BJ (cell line): ENCODE data around the gene HEPACAM. TPM values are rescaled to one million over a fixed set of nuclear protein-coding genes. Genes with fewer than 3 reads are reported as not detected.

Experiments
- CTCF ChIA-PET: fragments of 350-600 bp; formaldehyde crosslinking; extraction: SDS; loops from one replicate; lab custom pipeline; 2021; ENCODE audit warnings: antibody characterized with exemption, inconsistent platforms; lab: Yijun Ruan, JAX
- POLR2A ChIA-PET: fragments of 300-600 bp; sonication (Branson Sonifier 250); formaldehyde crosslinking; extraction: SDS; loops from one replicate; lab custom pipeline; 2021; ENCODE audit warnings: antibody characterized with exemption; lab: Charles Lee
- DNase-seq: peaks from one replicate; pipeline ENCODE4 v3.0.0-alpha.2; 2011; ENCODE audit warnings: low read depth
- H3K27me3 ChIP-seq: 2 replicates; pipeline ENCODE4 v1.6.0; 2011; ENCODE audit warnings: low read length; ENCODE audit not compliant: control insufficient read depth, insufficient read depth
- H3K36me3 ChIP-seq: 2 replicates; pipeline ENCODE4 v1.5.1; 2011; ENCODE audit warnings: low read length; ENCODE audit not compliant: control insufficient read depth, insufficient read depth
- H3K4me3 ChIP-seq: 2 replicates; pipeline ENCODE4 v1.5.1; 2011; ENCODE audit warnings: low read depth, mild to moderate bottlenecking, control low read depth, low read length
- CTCF ChIP-seq: IDR thresholded peaks from 2 replicates; pipeline ENCODE4 v1.5.1; 2011; ENCODE audit warnings: low read depth, mild to moderate bottlenecking, control low read depth, inconsistent platforms, low read length, moderate library complexity; ENCODE audit not compliant: insufficient read depth
- polyA plus RNA-seq: library from polyadenylated mRNA; depleted of rRNA; stranded (reverse); fragments of >200 nt; gene quantifications from 2 replicates; pipeline ENCODE4 v1.2.3, GENCODE V29; 2011

Gene HEPACAM
- polyA plus RNA-seq, 1 experiment = 0.06 TPM

GRCh38 chr11:124961972-124962609 lies 26.2 kb upstream of the HEPACAM start:
- H3K36me3 ChIP-seq = no peaks in the 10 kb centered on the region

GRCh38 chr11:124955035-124955434 lies 19.2 kb upstream of the HEPACAM start:
- ChIA-PET CTCF (interaction anchor here (0.6 to 2.7 kb wide), 9 partner anchors 13 to 474 kb away, joined by 3 to 16 read pairs (median 4); no protein-coding TSS in a partner anchor), POLR2A (no interaction called here)
- DNase-seq = no peak
- Histone ChIP-seq H3K27me3 (no peaks in the 10 kb centered on the region), H3K4me3 (no peak overlapping the region), H3K36me3 (no peaks in the 10 kb centered on the region)
- TF ChIP-seq CTCF = no peak

More at GRCh38 chr11:124961972-124962609, 26.2 kb upstream of the HEPACAM start:
- Histone ChIP-seq H3K4me3 (no peak overlapping the region), H3K27me3 (no peaks in the 10 kb centered on the region)
- CTCF ChIA-PET = interaction anchor here (0.7 to 4.4 kb wide), 3 partner anchors 179 to 1653 kb away, joined by 3 to 38 read pairs (median 13); no protein-coding TSS in a partner anchor
- POLR2A ChIA-PET = no interaction called here
- peak; percentile 71 for TF ChIP-seq CTCF
- DNase-seq = no peak

GRCh38 chr11:124954590-124954955 lies 18.7 kb upstream of the HEPACAM start:
- H3K36me3 ChIP-seq = no peaks in the 10 kb centered on the region
- ChIA-PET CTCF (interaction anchor here (0.6 to 2.7 kb wide), 10 partner anchors 13 to 475 kb away, joined by 3 to 16 read pairs (median 4); partner anchors contain the start of gene HEPACAM), POLR2A (no interaction called here)
- DNase-seq = no peak
- peak overlapping the region; percentile 63 for H3K4me3 ChIP-seq
- no peaks in the 10 kb centered on the region for H3K27me3 ChIP-seq
- TF ChIP-seq CTCF = no peak

- no peaks in the 10 kb centered on the region for H3K36me3 ChIP-seq
- no peaks in the 10 kb centered on the region for H3K27me3 ChIP-seq
- ChIA-PET POLR2A (interaction anchor here (0.6 to 0.9 kb wide), 2 partner anchors 63 to 437 kb away, joined by 3 read pairs; no protein-coding TSS in a partner anchor), CTCF (interaction anchor here (0.6 to 2.7 kb wide), 14 partner anchors 10 to 497 kb away, joined by 3 to 16 read pairs (median 4); partner anchors contain the start of gene HEPACAM)
- peak; percentile 88 for DNase-seq
- peak within 1 kb of the TSS; percentile 63 for H3K4me3 ChIP-seq
- no peak for TF ChIP-seq CTCF
These were observed 18.1 kb upstream of the HEPACAM start, which contains the start of gene CCDC15 for GRCh38 chr11:124953753-124954589. Gene CCDC15, plus strand, starts transcription at chr11:124954202. Its CDS starts 531 bp downstream, at chr11:124954733.

GRCh38 chr11:124951341-124951740 lies 15.5 kb upstream of the HEPACAM start:
- no peaks in the 10 kb centered on the region for H3K27me3 ChIP-seq
- ChIA-PET CTCF (interaction anchor here (1.2 kb wide), 1 partner anchor 477 kb away, joined by 3 read pairs; no protein-coding TSS in a partner anchor), POLR2A (no interaction called here)
- no peak overlapping the region for H3K4me3 ChIP-seq
- DNase-seq = no peak
- no peaks in the 10 kb centered on the region for H3K36me3 ChIP-seq
- no peak for TF ChIP-seq CTCF
